ENCODE results near the gene ZNF22. TPM values are rescaled to one million over a fixed set of nuclear protein-coding genes. Genes with fewer than 3 reads are reported as not detected.

The ZNF22 gene
- total RNA-seq, 4 donors from 2014 or later: 19.2 to 35.6 (median 27.1) TPM

GRCh38 chr10:44968091-44968490, 32.6 kb upstream of the ZNF22 start:
- WGBS, 2 donors (ENCODE audit: low coverage in 1 of 2): 19 to 40% methylated on average over 2 to 3 of the region's 3 CpGs
- Histone ChIP-seq H3K27ac (peak overlapping the region in 3 of 4 donors; percentile 50 to 94 (median 51)), H3K36me3 (peaks cover 0 to 37% of the 10 kb centered on the region in 2 donors), H3K4me3 (peak overlapping the region in 1 of 2 donors; percentile 10), H3K27me3 (no peaks in the 10 kb centered on the region), H3K9me3 (no peaks in the 10 kb centered on the region), H3K4me1 (peaks cover 0 to 79% (median 33%) of the 10 kb centered on the region in 3 donors)
- peak; percentile 46 for ATAC-seq
- TF ChIP-seq CTCF (IDR thresholded peaks at IDR 0.05): no peak
- no peak for TF ChIP-seq POLR2A (IDR thresholded peaks at IDR 0.05)
- no peak for TF ChIP-seq POLR2AphosphoS5 (IDR thresholded peaks at IDR 0.05)
- no peak for TF ChIP-seq EP300 (IDR thresholded peaks at IDR 0.05)

- peaks cover 0 to 79% (median 37%) of the 10 kb centered on the region in 3 donors for H3K4me1 ChIP-seq
- H3K36me3 ChIP-seq: peaks cover 0 to 37% of the 10 kb centered on the region in 2 donors
- no peak for ATAC-seq
- H3K27me3 ChIP-seq: no peaks in the 10 kb centered on the region
- H3K27ac ChIP-seq: peak overlapping the region in 3 of 4 donors; percentile 50 to 94 (median 51)
- TF ChIP-seq EP300 (IDR thresholded peaks at IDR 0.05) (no peak), POLR2AphosphoS5 (IDR thresholded peaks at IDR 0.05) (peak; percentile 12), POLR2A (IDR thresholded peaks at IDR 0.05) (no peak), CTCF (IDR thresholded peaks at IDR 0.05) (no peak)
- peak overlapping the region in 1 of 2 donors; percentile 10 for H3K4me3 ChIP-seq
- H3K9me3 ChIP-seq: no peaks in the 10 kb centered on the region
- 77 to 78% methylated on average over 6 to 11 of the region's 11 CpGs for WGBS, 2 donors (ENCODE audit: low coverage in 1 of 2)
Observed at GRCh38 chr10:44968500-44969400, 32.0 kb upstream of the ZNF22 start.

GRCh38 chr10:44969854-44970253, 30.9 kb upstream of the ZNF22 start:
- WGBS, 2 donors (ENCODE audit: low coverage in 1 of 2): 100% methylated on average over 3 to 4 of the region's 9 CpGs
- peak overlapping the region in 2 of 4 donors; percentile 29 to 94 for H3K27ac ChIP-seq
- no peaks in the 10 kb centered on the region for H3K27me3 ChIP-seq
- TF ChIP-seq EP300 (IDR thresholded peaks at IDR 0.05) (no peak), CTCF (IDR thresholded peaks at IDR 0.05) (no peak), POLR2AphosphoS5 (IDR thresholded peaks at IDR 0.05) (no peak), POLR2A (IDR thresholded peaks at IDR 0.05) (no peak)
- ATAC-seq: no peak
- H3K4me1 ChIP-seq: peaks cover 0 to 78% (median 39%) of the 10 kb centered on the region in 3 donors
- no peaks in the 10 kb centered on the region for H3K9me3 ChIP-seq
- no peak overlapping the region for H3K4me3 ChIP-seq
- H3K36me3 ChIP-seq: peaks cover 0 to 37% of the 10 kb centered on the region in 2 donors

GRCh38 chr10:44970812-44971395, 29.8 kb upstream of the ZNF22 start:
- Histone ChIP-seq H3K9me3 (no peaks in the 10 kb centered on the region), H3K36me3 (peaks cover 0 to 37% of the 10 kb centered on the region in 2 donors), H3K27me3 (no peaks in the 10 kb centered on the region), H3K4me1 (peaks cover 0 to 77% (median 38%) of the 10 kb centered on the region in 3 donors), H3K27ac (peak overlapping the region in 1 of 4 donors; percentile 41), H3K4me3 (no peak overlapping the region)
- ATAC-seq: no peak
- WGBS, 2 donors (ENCODE audit: low coverage in 1 of 2): 70 to 90% methylated on average over 2 of the region's 8 CpGs
- TF ChIP-seq POLR2A (IDR thresholded peaks at IDR 0.05) (no peak), EP300 (IDR thresholded peaks at IDR 0.05) (no peak)

- WGBS, 2 donors (ENCODE audit: low coverage in 1 of 2): 89% methylated on average over 3 of the region's 11 CpGs; no CpG with 5 or more reads in 1 of the 2 donors
- H3K4me3 ChIP-seq: no peak overlapping the region
- H3K27me3 ChIP-seq: no peaks in the 10 kb centered on the region
- no peaks in the 10 kb centered on the region for H3K9me3 ChIP-seq
- no peak for TF ChIP-seq EP300 (IDR thresholded peaks at IDR 0.05)
- no peak for TF ChIP-seq CTCF (IDR thresholded peaks at IDR 0.05)
- no peak for TF ChIP-seq POLR2A (IDR thresholded peaks at IDR 0.05)
- H3K27ac ChIP-seq: peak overlapping the region in 1 of 4 donors; percentile 41
- no peak for ATAC-seq
- peaks cover 0 to 77% (median 35%) of the 10 kb centered on the region in 3 donors for H3K4me1 ChIP-seq
- peaks cover 0 to 42% of the 10 kb centered on the region in 2 donors for H3K36me3 ChIP-seq
Observed at GRCh38 chr10:44971434-44971833, 29.3 kb upstream of the ZNF22 start.

Data from gastroesophageal sphincter (tissue), 4 donors.